ENCODE results near the gene ADORA1. TPM values are rescaled to one million over a fixed set of nuclear protein-coding genes. Genes with fewer than 3 reads are reported as not detected.

ADORA1 gene
- total RNA-seq, 1 donor from 2014 or later, result 4.1 TPM

- TF ChIP-seq CTCF (IDR thresholded peaks at IDR 0.05), result no peak
- H3K9me3 ChIP-seq, result no peaks in the 10 kb centered on the region
- no peak overlapping the region for H3K27ac ChIP-seq
- intact Hi-C loops (cut with DNase I), result no loop called here
- peaks cover 9% of the 10 kb centered on the region for H3K4me1 ChIP-seq
- H3K4me3 ChIP-seq, result no peak overlapping the region
- ATAC-seq (no peak), DNase-seq (no peak)
- no peaks in the 10 kb centered on the region for H3K27me3 ChIP-seq (ENCODE audit: low read depth)
- no peaks in the 10 kb centered on the region for H3K36me3 ChIP-seq
These were observed 28.8 kb downstream of the ADORA1 start for GRCh38 chr1:203156280-203156679.

GRCh38 chr1:203158423-203158822 is 30.9 kb downstream of the ADORA1 start:
- Histone ChIP-seq H3K36me3 (no peaks in the 10 kb centered on the region), H3K27ac (no peak overlapping the region), H3K9me3 (no peaks in the 10 kb centered on the region), H3K4me1 (peaks cover 7% of the 10 kb centered on the region), H3K27me3 (ENCODE audit: low read depth) (no peaks in the 10 kb centered on the region), H3K4me3 (no peak overlapping the region)
- no peak for DNase-seq
- intact Hi-C loops (cut with DNase I), result no loop called here
- no peak for ATAC-seq
- no peak for TF ChIP-seq CTCF (IDR thresholded peaks at IDR 0.05)

- peak; percentile 14 for DNase-seq
These were observed 31.6 kb downstream of the ADORA1 start for GRCh38 chr1:203158960-203159665.

GRCh38 chr1:203159844-203160243 is 32.3 kb downstream of the ADORA1 start:
- ATAC-seq (no peak), DNase-seq (no peak)
- Histone ChIP-seq H3K36me3 (no peaks in the 10 kb centered on the region), H3K9me3 (no peaks in the 10 kb centered on the region), H3K4me3 (no peak overlapping the region), H3K27ac (no peak overlapping the region), H3K27me3 (ENCODE audit: low read depth) (no peaks in the 10 kb centered on the region), H3K4me1 (no peaks in the 10 kb centered on the region)
- intact Hi-C loops (cut with DNase I), result no loop called here
- TF ChIP-seq CTCF (IDR thresholded peaks at IDR 0.05), result no peak

More at GRCh38 chr1:203158960-203159665, 31.6 kb downstream of the ADORA1 start:
- H3K9me3 ChIP-seq, result no peaks in the 10 kb centered on the region
- no peaks in the 10 kb centered on the region for H3K4me1 ChIP-seq
- TF ChIP-seq CTCF (IDR thresholded peaks at IDR 0.05), result no peak
- no peak overlapping the region for H3K4me3 ChIP-seq
- no peaks in the 10 kb centered on the region for H3K27me3 ChIP-seq (ENCODE audit: low read depth)
- ATAC-seq, result no peak
- H3K27ac ChIP-seq, result no peak overlapping the region
- H3K36me3 ChIP-seq, result no peaks in the 10 kb centered on the region
- intact Hi-C loops (cut with DNase I), result no loop called here

- H3K36me3 ChIP-seq, result no peaks in the 10 kb centered on the region
- no peak overlapping the region for H3K4me3 ChIP-seq
- no peaks in the 10 kb centered on the region for H3K9me3 ChIP-seq
- TF ChIP-seq CTCF (IDR thresholded peaks at IDR 0.05), result no peak
- DNase-seq, result no peak
- ATAC-seq, result no peak
- H3K27ac ChIP-seq, result no peak overlapping the region
- H3K4me1 ChIP-seq, result no peaks in the 10 kb centered on the region
- intact Hi-C loops (cut with DNase I), result no loop called here
- no peaks in the 10 kb centered on the region for H3K27me3 ChIP-seq (ENCODE audit: low read depth)
These were observed 33.6 kb downstream of the ADORA1 start for GRCh38 chr1:203161175-203161574.

All from lower lobe of right lung (tissue), 2 donors.